Glutamatergic neuron (in vitro differentiated cells): Measurements from ENCODE around the gene NUDT4. TPM values are rescaled to one million over a fixed set of nuclear protein-coding genes. Genes with fewer than 3 reads are reported as not detected.
"Not testable (repeated sequence)": the region's sequence is repeated elsewhere in the genome, so short reads cannot be mapped to it uniquely, and the experiment has no call there.

Experiments used
- DNase-seq: peaks from one replicate; pipeline ENCODE4 v3.0.0; 2022
- H3K27ac Mint-ChIP-seq: one replicate; pipeline ENCODE4 v1.8.0; 2020; ENCODE audit warnings: mild to moderate bottlenecking, mixed read lengths, inconsistent platforms; ENCODE audit not compliant: unreplicated experiment
- H3K27me3 Mint-ChIP-seq: one replicate; pipeline ENCODE4 v1.8.0; 2020; ENCODE audit warnings: mild to moderate bottlenecking, moderate library complexity, mixed read lengths, inconsistent platforms; ENCODE audit not compliant: unreplicated experiment
- H3K36me3 Mint-ChIP-seq: one replicate; pipeline ENCODE4 v1.8.0; 2020; ENCODE audit warnings: mild to moderate bottlenecking, mixed read lengths, inconsistent platforms; ENCODE audit not compliant: unreplicated experiment
- H3K4me1 Mint-ChIP-seq: one replicate; pipeline ENCODE4 v1.8.0; 2020; ENCODE audit warnings: mild to moderate bottlenecking, low read depth, mixed read lengths, inconsistent platforms; ENCODE audit not compliant: unreplicated experiment
- H3K4me3 Mint-ChIP-seq: one replicate; pipeline ENCODE4 v1.8.0; 2020; ENCODE audit warnings: mild to moderate bottlenecking, mixed read lengths, inconsistent platforms; ENCODE audit not compliant: unreplicated experiment
- H3K9me3 Mint-ChIP-seq: one replicate; pipeline ENCODE4 v1.8.0; 2020; ENCODE audit warnings: mild to moderate bottlenecking, moderate library complexity, mixed read lengths, inconsistent platforms; ENCODE audit not compliant: unreplicated experiment
- total RNA-seq: library from RNA; stranded (reverse); fragmentation: NEBNext Ultra II Directional; extraction: Animal tissue kit (Norgen Biotek cat#: 25700); gene quantifications from one replicate; pipeline ENCODE4 v1.2.1, GENCODE V29; 2021; ENCODE audit not compliant: unreplicated experiment
- TF ChIP-seq, protein P1 (sequence below): fragments of 200-600 bp; sonication (generic); IDR thresholded peaks from one replicate; pipeline ENCODE4 v1.5.0; 2021; ENCODE audit not compliant: partially characterized antibody, unreplicated experiment

NUDT4 gene
- total RNA-seq, 1 donor from 2014 or later: 29.5 TPM

GRCh38 chr12:93375906-93376305, 1.8 kb upstream of the NUDT4 start:
- Mint-ChIP-seq H3K4me3 (no peak overlapping the region), H3K27me3 (peaks cover 5% of the 10 kb centered on the region), H3K9me3 (no peaks in the 10 kb centered on the region), H3K27ac (no peak overlapping the region), H3K36me3 (no peaks in the 10 kb centered on the region), H3K4me1 (peaks cover 21% of the 10 kb centered on the region)
- TF ChIP-seq, protein P1, sequence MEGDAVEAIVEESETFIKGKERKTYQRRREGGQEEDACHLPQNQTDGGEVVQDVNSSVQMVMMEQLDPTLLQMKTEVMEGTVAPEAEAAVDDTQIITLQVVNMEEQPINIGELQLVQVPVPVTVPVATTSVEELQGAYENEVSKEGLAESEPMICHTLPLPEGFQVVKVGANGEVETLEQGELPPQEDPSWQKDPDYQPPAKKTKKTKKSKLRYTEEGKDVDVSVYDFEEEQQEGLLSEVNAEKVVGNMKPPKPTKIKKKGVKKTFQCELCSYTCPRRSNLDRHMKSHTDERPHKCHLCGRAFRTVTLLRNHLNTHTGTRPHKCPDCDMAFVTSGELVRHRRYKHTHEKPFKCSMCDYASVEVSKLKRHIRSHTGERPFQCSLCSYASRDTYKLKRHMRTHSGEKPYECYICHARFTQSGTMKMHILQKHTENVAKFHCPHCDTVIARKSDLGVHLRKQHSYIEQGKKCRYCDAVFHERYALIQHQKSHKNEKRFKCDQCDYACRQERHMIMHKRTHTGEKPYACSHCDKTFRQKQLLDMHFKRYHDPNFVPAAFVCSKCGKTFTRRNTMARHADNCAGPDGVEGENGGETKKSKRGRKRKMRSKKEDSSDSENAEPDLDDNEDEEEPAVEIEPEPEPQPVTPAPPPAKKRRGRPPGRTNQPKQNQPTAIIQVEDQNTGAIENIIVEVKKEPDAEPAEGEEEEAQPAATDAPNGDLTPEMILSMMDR: no peak
- no peak for DNase-seq

DNA sequence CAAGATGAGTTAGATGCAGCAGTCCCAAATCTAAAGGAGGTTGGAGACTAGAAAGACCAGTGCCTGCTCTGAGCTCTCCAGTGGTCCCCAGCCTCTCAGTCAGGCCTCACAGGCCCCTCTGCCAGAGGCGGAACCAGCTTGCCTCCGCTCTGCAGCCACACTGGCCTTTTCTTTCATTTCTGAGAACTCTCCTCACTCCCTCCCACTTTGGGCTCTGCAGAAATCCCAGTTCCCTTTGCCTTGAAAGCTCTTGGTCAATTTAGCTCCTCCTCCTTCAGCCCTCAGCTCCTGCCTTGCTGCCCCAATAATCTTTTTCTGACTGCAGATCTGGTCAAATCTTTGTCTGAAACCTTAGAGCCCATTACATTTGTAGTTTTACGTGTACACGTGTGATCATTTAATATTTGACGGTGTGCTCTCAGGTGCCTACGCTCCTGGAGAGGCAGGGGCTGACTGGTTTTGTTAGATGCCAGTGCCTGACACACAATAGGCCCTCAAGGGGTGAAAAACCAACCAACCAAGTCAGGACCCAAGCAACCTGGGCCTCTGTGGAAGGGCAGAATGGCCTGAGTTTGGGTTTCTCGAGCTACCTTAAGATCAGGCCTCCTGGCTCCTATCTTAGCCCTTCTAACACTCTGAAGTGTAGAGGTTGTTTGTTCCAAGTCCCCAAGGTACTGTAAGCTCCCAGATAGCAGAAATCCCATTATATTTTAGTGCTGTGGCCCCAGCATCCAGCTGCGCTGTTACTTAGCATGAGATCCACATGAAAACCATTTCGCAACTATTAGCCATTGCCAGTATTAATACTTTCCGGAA, 1.1 kb upstream of the NUDT4 start:
- Mint-ChIP-seq H3K36me3 (no peaks in the 10 kb centered on the region), H3K4me3 (peak overlapping the region; percentile 81), H3K9me3 (no peaks in the 10 kb centered on the region), H3K4me1 (peaks cover 28% of the 10 kb centered on the region), H3K27me3 (peaks cover 5% of the 10 kb centered on the region), H3K27ac (peak overlapping the region; percentile 23)
- peak; percentile 22 for DNase-seq
- TF ChIP-seq, protein P1: no peak

DNA sequence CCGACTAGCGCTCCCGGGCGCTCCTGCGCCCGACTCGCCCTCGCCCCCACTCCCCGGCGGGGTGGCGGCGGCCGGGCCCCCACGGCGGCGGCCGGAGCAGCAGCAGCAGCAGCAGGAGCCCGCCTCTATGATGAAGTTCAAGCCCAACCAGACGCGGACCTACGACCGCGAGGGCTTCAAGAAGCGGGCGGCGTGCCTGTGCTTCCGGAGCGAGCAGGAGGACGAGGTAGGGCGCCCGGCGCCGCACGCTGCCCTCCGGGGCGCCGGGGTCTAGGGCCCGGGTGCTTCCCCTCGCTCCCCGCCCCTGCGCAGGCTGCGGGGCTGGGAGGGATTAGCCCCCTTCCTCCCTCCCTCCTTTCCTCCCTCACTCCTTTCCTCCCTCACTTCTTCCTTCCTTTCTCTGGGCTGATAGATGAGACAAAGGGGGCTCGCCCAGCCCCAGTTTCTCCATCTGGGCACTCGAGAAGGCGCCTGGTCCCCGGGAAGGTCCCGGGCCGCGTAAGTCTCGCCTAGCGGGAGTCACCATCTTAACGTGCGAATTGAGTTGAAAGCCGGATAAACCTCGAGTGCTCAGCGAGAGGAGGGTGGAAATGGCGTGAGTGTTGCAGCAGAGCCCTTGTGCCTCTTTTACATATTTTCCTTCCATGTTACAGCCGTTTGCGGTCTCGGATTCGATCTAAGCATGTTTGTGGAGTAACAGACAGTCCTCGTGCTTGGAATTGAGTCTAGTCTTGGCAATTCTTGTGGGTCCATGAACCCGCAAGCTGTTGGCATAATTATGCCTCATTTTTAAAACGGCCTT, 672 bp downstream of the NUDT4 start:
- not testable (repeated sequence) for H3K9me3 Mint-ChIP-seq, H3K36me3 Mint-ChIP-seq, H3K27me3 Mint-ChIP-seq
- Mint-ChIP-seq H3K27ac (peak overlapping the region; percentile 99), H3K4me3 (peak overlapping the region; percentile 98), H3K4me1 (peaks cover 29% of the 10 kb centered on the region)
- DNase-seq: peak; percentile 48

GRCh38 chr12:93378998-93379325, 1.2 kb downstream of the NUDT4 start:
- peak overlapping the region; percentile 98 for H3K4me3 Mint-ChIP-seq
- peaks cover 5% of the 10 kb centered on the region for H3K27me3 Mint-ChIP-seq
- TF ChIP-seq, protein P1: no peak
- peak overlapping the region; percentile 99 for H3K27ac Mint-ChIP-seq
- no peak for DNase-seq
- no peaks in the 10 kb centered on the region for H3K36me3 Mint-ChIP-seq
- peaks cover 29% of the 10 kb centered on the region for H3K4me1 Mint-ChIP-seq
- no peaks in the 10 kb centered on the region for H3K9me3 Mint-ChIP-seq

- Mint-ChIP-seq H3K36me3 (no peaks in the 10 kb centered on the region), H3K27me3 (peaks cover 5% of the 10 kb centered on the region), H3K4me1 (peaks cover 29% of the 10 kb centered on the region), H3K9me3 (no peaks in the 10 kb centered on the region), H3K4me3 (peak overlapping the region; percentile 98), H3K27ac (peak overlapping the region; percentile 99)
- TF ChIP-seq, protein P1: no peak
- DNase-seq: no peak
Observed at GRCh38 chr12:93379326-93379980, 1.7 kb downstream of the NUDT4 start.
